ENCODE data around the gene AASDHPPT.

Gene AASDHPPT

DNA sequence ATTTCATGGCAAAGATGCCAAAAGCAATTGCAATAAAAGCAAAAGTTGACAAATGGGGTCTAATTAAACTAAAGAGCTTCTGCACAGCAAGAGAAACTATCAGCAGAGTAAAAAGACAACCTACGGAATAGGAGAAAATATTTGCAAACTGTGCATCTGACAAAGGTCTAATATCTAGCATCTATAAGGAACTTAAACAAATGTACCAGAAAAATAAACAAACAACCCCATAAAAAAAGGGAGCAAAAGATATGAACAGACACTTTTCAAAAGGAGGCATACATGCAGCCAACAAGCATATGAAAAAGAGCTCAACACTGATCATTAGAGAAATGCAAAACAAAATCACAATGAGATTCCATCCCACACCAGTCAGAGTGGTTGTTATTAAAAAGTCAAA, 60.3 kb downstream of the AASDHPPT start:
- Histone ChIP-seq H3K27me3 (no peaks in the 10 kb centered on the region), H3K27ac (no peak overlapping the region), H3K36me3 (no peaks in the 10 kb centered on the region), H3K4me3 (no peak overlapping the region), H3K4me2 (no peak overlapping the region), H3K9ac (no peak overlapping the region), H4K20me1 (no peaks in the 10 kb centered on the region), H3K4me1 (no peaks in the 10 kb centered on the region), H3K9me3 (replicated peaks in 1 of 11) (peaks cover 3 to 18% (median 9%) of the 10 kb centered on the region in 11 experiments; a peak in 14 of 22 replicates)
- no peak for TF ChIP-seq Cebpa-rat (IDR thresholded peaks at IDR 0.05)

Measured in BLaER1 treated with 17β-estradiol and CSF1 and Interleukin-3, amounts not matched to agents 10 nM and 100 nM (cell line).